GM11168 (cell line): ENCODE data around the gene ALK.
"Not testable (repeated sequence)": the region's sequence is repeated elsewhere in the genome, so short reads cannot be mapped to it uniquely, and the experiment has no call there.

Source experiments
- in situ Hi-C: fragments of 300-500 bp; cut with MboI; formaldehyde crosslinking; loops from one replicate; pipeline ENCODE4 v1.12.0; 2022; ENCODE audit warnings: low sequenced_read_pairs; ENCODE audit not compliant: unreplicated experiment

ALK gene

DNA sequence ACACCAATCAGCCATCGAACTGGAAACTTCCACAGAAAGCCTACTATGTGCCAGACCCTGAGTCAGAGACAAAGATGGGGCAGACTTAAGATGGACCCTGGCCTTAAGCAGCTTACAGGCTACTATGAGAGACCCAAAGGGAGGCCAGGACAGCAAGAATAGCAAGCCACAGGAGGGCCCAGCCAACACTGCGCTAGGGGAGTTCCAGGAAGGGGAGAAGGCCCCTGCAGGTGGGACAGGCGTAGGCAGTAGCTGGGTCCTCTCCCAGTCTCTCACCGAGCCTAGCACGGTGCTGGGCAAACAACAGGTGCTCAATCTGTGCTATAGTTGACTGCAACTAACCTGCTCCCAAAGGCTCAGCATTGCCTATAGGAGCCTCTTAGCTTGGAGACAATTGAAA lies 670.0 kb downstream of the ALK start:
- in situ Hi-C loops: no loop called here

DNA sequence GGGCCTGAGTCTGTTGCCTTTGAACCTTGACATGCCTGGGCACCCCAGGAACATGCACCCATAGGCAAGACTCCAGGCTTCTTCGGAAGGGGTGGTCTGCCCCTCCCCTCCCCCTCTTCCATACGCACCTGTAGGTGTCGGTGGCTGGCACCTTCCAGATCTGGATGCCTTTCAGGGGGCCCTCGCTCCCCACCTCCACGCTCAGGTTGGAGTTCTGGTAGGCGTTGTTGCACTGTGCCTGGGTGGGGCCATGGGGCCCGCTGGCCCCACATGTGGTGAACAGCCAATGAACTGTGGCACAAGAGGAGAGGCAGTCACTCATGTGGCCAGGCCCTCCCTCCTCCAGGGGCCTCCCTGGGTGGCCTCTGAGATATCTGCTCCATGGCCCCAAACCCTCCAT lies 670.4 kb downstream of the ALK start:
- in situ Hi-C loops: no loop called here

DNA sequence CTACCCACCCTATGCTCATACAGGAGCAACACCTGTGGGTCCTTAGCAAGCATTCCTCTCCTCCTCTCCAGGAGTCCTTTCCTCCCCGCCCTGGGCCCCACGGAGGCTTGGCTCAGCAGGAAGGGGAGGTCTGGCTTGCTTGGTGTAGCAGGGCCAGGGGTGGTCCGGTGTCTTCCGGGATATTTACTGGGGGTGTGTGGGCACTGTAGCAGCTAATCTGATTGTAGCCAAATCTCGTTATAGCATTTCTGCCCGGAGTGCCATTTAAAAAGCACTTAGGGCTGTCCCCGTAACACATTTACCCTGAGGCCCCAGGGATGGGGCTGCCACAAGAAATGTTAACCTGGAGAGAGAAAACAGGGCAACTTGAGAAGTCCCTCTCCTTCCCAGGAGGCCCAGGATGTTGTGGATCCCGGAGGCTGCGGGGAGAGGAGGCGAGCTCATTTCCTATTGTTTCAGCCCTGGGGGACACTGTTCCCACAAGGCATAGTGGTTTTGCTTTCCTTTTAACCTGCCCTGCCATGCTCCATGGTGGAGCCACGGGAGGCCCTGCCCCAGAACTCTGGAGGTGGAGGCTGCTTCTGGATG lies 671.6 kb downstream of the ALK start:
- in situ Hi-C loops: no loop called here

DNA sequence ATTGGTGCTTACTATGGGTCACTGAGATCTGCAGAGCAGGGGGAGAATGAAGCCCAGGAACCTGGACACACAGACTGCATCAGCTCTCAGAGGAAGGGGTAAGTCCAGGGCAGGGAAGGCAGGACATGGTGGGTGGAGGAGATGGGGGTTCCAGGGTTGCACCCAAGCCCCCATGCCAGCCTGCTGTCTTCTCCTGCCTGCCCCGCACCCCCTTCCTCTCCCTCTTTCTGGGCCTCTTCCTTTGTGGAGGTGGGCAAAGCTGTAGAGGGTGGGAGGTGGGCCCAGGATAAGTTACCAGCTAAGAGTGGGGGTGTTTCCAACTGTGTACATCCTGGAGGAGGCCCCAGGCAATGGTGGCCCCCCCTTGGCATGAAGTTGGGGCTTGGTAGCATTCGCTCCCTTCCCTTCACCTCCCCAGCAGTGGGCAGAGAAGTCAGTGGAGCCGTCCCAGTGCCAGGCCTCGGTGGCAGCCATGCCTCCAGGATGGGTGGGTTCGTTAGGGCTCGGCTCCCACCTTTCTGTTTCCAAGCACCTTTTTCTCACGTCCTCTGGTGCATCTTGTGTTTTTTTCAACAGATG lies 674.0 kb downstream of the ALK start:
- in situ Hi-C loops: no loop called here

- in situ Hi-C loops: no loop called here
Measured at GRCh38 chr2:29246383-29247300, 674.7 kb downstream of the ALK start.

DNA sequence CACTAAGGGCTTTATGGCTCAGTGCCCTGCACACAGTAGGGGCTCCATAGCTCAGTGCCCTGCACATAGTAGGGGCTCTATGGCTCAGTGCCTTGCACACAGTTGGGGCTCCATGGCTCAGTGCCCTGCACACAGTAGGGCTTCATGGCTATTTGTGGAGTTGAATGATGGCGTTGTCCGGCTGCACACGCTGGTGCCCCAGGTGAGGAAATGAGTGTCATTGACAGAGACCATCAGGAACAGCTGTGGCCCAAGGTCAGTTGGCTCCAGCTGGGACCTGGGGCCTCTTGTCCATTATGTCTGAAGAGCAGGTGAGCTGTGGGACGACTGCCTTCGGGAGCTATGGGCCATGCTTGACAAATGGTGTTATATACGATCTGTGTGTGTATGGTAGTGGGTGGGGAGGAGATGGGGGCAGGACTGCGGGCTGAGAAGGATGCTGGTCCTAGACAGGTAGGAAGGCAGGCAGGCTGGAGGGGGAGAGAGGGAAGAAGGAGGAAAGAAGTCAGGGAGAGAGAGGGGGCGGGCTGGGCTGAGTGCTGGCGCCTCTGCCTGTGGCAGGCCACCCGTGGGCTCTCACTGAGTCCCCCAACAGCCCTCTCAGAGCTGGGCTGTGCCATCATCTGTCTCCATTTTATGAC lies 675.5 kb downstream of the ALK start:
- in situ Hi-C loops: no loop called here

DNA sequence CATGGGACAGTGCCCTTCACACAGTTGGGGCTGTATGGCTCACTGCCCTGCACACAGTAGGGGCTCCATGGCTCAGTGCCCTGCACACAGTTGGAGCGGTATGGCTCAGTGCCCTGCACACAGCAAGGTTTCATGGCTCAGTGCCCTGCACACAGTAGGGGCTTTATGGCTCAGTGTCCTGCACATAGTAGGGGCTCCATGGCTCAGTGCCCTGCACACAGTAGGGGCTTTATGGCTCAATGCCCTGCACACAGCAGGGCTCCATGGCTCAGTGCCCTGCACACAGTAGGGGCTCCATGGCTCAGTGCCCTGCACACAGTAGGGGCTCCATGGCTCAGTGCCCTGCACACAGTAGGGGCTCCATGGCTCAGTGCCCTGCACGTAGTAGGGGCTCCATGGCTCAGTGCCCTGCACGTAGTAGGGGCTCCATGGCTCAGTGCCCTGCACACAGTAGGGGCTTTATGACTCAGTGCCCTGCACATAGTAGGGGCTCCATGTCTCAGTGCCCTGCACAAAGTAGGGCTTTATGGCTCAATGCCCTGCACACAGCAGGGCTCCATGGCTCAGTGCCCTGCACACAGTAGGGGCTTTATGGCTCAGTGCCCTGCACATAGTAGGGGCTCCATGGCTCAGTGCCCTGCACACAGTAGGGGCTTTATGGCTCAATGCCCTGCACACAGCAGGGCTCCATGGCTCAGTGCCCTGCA lies 676.2 kb downstream of the ALK start:
- in situ Hi-C loops: not testable (repeated sequence)

GRCh38 chr2:29242621-29243375 lies 678.6 kb downstream of the ALK start:
- in situ Hi-C loops: no loop called here

DNA sequence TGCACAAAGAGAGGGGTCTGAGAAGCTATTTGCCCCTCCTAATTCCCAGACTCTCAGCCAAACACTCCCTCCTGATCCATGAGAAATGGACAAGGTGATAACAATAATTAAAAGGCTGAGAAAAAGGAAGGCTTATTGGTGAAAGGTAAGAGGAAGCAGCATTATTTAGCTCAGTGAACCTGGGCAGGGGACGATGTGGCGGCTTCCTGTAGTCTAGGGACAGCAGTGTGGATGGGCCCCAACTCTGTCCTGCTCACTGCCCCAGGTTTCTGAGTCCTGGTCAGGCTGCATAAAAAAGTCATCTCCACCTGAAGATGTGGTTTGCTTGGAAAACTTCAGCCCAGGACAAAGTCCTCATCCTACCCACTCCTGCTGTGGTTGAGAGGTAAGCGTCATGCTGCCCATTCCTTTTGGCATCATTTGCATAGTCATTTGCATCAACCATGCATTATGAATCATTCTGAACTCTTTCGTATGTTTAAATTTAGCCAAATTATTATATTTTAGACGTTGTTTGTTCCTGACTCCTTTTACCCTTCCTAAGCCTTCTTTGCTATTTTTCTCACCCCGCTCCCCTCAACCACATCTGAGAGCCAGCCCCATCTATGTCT lies 679.3 kb downstream of the ALK start:
- in situ Hi-C loops: no loop called here

DNA sequence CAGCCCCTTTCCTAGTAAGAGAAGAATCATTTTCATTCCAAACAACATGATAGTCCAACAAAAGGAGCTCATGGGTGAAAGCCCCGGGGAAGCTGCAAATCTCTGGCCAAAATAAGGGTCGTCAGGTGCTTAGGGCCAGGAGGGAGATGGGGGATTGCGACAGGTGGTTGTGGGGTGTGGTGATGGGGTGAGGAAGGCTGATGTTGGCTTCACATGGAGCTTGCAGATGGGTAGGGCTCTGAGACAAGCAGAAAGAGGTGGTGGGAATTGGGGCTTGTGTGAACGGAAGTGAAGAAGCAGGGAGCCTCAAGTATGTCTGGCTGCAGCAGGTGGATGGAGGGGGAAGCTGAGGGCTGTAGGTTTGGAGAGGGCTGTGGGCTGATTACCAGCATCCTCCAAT lies 680.0 kb downstream of the ALK start:
- in situ Hi-C loops: no loop called here

- in situ Hi-C loops: no loop called here
Measured at GRCh38 chr2:29240601-29241000, 680.8 kb downstream of the ALK start.

- in situ Hi-C loops: no loop called here
Measured at GRCh38 chr2:29239209-29239960, 682.0 kb downstream of the ALK start.

DNA sequence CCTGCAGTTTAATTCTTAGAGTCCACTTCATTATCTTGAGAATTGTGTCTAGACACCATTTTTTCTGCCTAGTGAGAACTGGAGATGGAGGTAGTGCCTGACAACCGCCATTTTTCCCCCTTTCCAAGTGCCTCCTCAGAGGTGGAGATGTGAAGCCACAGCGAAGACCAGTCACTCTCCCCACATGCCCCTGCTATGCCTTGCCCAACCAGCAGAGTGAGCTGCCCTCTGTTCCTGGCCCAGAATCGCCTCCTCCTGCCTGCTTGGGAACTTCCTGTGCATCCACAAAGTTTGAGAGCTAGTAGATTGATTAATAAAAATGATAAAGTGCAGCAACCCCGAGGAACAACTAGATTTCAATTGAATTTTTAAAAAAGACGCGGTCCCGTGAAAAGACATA lies 682.9 kb downstream of the ALK start:
- in situ Hi-C loops: no loop called here

DNA sequence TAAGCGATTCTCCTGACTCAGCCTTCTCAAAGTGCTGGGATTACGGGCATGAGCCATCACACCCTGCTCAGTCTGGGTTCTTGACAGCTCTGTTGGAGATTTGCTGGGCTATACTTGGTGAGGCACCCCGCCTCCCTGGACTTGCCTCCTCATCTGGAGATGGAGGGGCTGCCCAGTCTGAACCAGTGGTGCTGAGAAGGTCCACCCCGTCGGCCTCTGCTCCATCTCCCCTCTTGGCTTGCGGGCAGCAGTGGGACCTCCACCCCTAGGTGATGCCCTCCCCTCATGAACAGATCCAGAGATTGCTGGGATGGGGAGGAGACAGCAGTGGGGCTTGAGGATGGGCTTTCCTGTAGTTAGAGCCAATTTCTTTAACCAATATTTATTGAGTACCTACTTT lies 685.3 kb downstream of the ALK start:
- in situ Hi-C loops: no loop called here

DNA sequence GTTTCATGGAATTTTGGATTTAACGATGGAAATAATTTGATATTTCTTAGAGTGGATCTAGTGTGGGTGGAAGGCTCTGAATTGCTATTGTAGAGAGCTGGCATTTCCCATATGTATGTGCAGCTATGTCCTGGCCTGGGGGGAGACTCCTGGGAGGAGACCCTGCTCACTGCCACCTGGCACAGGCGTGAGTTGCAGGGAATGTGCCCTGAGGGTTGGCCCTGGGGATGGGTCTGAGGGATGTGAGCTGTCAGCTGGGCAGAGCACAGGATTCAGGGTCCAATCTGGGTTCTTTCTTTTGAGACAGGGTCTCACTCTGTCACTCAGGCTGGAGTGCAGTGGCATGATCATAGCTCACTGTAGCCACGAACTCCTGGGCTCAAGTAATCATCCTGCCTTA lies 686.0 kb downstream of the ALK start:
- in situ Hi-C loops: no loop called here

- in situ Hi-C loops: no loop called here
Measured at GRCh38 chr2:29233428-29233827, 688.0 kb downstream of the ALK start.

- in situ Hi-C loops: no loop called here
Measured at GRCh38 chr2:29232041-29232440, 689.3 kb downstream of the ALK start.

GRCh38 chr2:29229640-29230039 lies 691.7 kb downstream of the ALK start:
- in situ Hi-C loops: no loop called here

DNA sequence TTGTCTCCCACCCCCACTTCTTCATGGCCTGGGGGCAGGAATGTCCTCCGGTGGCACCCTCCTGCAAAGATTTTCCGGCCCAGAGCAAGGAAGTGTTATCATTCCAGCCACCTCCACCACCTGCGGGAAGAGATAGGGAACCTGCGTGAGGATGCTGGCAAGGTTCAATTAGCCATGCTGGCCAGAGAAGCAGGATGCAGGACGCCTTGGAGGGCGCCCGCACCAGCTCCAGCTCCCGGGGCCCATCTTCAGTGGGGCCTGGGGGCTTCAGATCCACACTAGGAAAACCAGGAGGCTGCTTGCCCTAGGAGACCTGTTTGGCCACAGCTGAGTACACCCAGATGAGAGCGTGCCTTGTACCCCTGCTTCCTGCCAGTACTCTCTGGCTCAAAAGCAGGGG lies 692.4 kb downstream of the ALK start:
- in situ Hi-C loops: no loop called here
